SH-SY5Y (cell line): Measurements from ENCODE around the gene PNLIPRP3.

Source experiments
- GATA2 ChIP-seq: IDR thresholded peaks from 2 replicates; pipeline ENCODE4 v1.6.1; 2011; ENCODE audit warnings: mild to moderate bottlenecking, low read depth, low read length
- GATA3 ChIP-seq: IDR thresholded peaks from 2 replicates; pipeline ENCODE4 v1.6.1; 2011; ENCODE audit warnings: low read depth, mild to moderate bottlenecking, low read length, moderate library complexity

GRCh38 chr10:116511365-116511764, 83.7 kb downstream of the PNLIPRP3 start:
- TF ChIP-seq GATA2 (no peak), GATA3 (no peak)
